ENCODE results near the gene MAP3K20. TPM values are rescaled to one million over a fixed set of nuclear protein-coding genes. Genes with fewer than 3 reads are reported as not detected.
A peak's percentile ranks its signal among the peaks of the same experiment; 100 is the strongest.

MAP3K20 gene
- total RNA-seq, 4 donors from 2014 or later, result 24.1 to 34.5 (median 25.6) TPM

- H3K4me1 ChIP-seq, result peaks cover 5 to 11% of the 10 kb centered on the region in 2 donors
- intact Hi-C loops (cut with DNase I), result no loop called here
- 88 to 97% methylated on average over 2 of the region's 2 CpGs for WGBS, 2 donors
- no peaks in the 10 kb centered on the region for H3K27me3 ChIP-seq
- H3K36me3 ChIP-seq, result no peaks in the 10 kb centered on the region
- no peak overlapping the region for H3K27ac ChIP-seq
- TF ChIP-seq CTCF (IDR thresholded peaks at IDR 0.05), result no peak
- no peak for TF ChIP-seq POLR2A (IDR thresholded peaks at IDR 0.05)
- no peak overlapping the region for H3K4me3 ChIP-seq (replicated peaks in 1 of 3)
- DNase-seq, result no peak
- H3K9me3 ChIP-seq, result no peaks in the 10 kb centered on the region
These were observed 106.3 kb downstream of the MAP3K20 start for GRCh38 chr2:173181982-173182381.

- intact Hi-C loops (cut with DNase I), result no loop called here
- peak overlapping the region in 2 of 3 donors; percentile 10 to 39 for H3K27ac ChIP-seq
- no peak overlapping the region for H3K4me3 ChIP-seq (replicated peaks in 1 of 3)
- no peaks in the 10 kb centered on the region for H3K36me3 ChIP-seq
- H3K27me3 ChIP-seq, result no peaks in the 10 kb centered on the region
- H3K9me3 ChIP-seq, result no peaks in the 10 kb centered on the region
- peaks cover 14 to 20% of the 10 kb centered on the region in 2 donors for H3K4me1 ChIP-seq
- WGBS, 2 donors, result 72 to 80% methylated on average over 11 of the region's 11 CpGs
- TF ChIP-seq CTCF (IDR thresholded peaks at IDR 0.05) (no peak), POLR2A (IDR thresholded peaks at IDR 0.05) (no peak)
- DNase-seq, result peak; percentile 23 to 42
These were observed 108.7 kb downstream of the MAP3K20 start for GRCh38 chr2:173184031-173185004.

GRCh38 chr2:173185437-173185836 lies 109.8 kb downstream of the MAP3K20 start:
- Histone ChIP-seq H3K4me1 (peaks cover 14 to 22% of the 10 kb centered on the region in 2 donors), H3K27ac (peak overlapping the region in 1 of 3 donors; percentile 39), H3K27me3 (no peaks in the 10 kb centered on the region), H3K4me3 (replicated peaks in 1 of 3) (no peak overlapping the region), H3K36me3 (no peaks in the 10 kb centered on the region), H3K9me3 (no peaks in the 10 kb centered on the region)
- intact Hi-C loops (cut with DNase I), result no loop called here
- TF ChIP-seq POLR2A (IDR thresholded peaks at IDR 0.05) (no peak), CTCF (IDR thresholded peaks at IDR 0.05) (no peak)
- no peak for DNase-seq

DNA sequence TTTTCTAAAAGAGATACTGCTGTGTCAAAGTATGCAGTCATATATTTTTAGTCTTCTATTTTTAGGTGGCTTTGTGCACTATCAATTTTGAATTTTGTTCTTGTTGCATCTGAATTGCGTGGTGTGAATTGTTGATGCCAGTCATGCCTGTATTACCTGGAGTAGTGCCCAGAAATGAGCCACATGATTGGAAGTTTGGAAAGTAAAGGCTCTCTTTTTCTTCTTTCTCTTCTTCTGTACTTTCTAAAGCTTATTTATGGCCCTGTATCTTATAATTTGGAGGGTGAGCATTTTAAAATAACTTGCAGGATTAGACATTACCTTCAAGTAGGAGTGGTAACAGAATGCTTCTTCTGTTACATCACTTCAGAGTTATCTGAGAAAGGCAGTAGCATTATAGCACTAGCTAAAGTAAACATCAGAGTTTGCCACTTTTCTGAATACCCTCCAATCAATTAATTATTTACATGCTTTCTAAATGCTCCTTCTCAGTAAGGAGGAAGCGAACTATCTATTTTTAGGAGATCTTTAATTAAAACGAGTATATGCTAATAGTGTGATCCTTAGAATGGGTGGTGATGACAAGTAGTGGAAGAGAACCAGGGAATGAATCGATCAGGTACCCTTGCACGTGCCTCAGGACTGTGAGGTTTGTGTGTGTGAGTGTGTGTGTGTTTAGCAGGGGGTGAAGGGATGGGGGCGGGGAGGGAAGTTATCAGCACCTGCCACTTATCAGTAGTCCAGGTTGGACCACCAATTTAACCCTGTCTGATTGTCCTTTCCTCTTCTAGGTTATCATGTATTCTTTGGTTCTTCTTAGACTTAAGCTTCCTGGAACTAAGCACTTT lies 112.5 kb downstream of the MAP3K20 start:
- intact Hi-C loops (cut with DNase I), result no loop called here
- Histone ChIP-seq H3K9me3 (no peaks in the 10 kb centered on the region), H3K4me3 (replicated peaks in 1 of 3) (no peak overlapping the region), H3K4me1 (peaks cover 35 to 48% of the 10 kb centered on the region in 2 donors), H3K36me3 (no peaks in the 10 kb centered on the region), H3K27me3 (no peaks in the 10 kb centered on the region), H3K27ac (peak overlapping the region; percentile 2 to 43 (median 32))
- 74 to 77% methylated on average over 6 of the region's 6 CpGs for WGBS, 2 donors
- DNase-seq, result peak in 1 of 2 donors; percentile 48
- TF ChIP-seq CTCF (IDR thresholded peaks at IDR 0.05), result no peak

Data from thyroid gland (tissue), 4 donors.